ENCODE measurements around the gene CYP4F3.

DNA sequence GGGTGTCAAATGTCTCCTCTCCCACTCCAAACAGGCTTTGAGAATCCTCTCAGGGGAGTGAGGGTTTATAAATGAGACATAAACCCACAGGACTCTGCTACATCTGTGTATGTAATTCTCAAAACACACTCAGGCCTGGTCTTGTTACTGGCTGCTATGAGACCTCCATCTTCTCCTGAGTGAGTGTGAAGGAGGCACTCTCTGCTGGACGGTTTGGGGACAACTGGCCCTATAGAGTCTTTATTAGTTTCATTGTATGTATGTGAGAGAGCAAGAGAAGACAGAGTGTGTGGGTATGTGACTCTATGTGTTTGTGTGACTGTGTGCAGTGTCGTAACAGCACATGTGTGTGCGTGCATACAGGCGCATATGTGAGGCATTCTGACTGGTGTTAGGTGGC, 22.6 kb downstream of the CYP4F3 start:
- TF ChIP-seq FOXM1 (IDR thresholded peaks at IDR 0.05; ENCODE audit: borderline replicate concordance) (no peak), SP1 (IDR thresholded peaks at IDR 0.05) (no peak), LEF1 (IDR thresholded peaks at IDR 0.05; ENCODE audit: borderline replicate concordance) (no peak), TARDBP (IDR thresholded peaks at IDR 0.05) (no peak), NFRKB (IDR thresholded peaks at IDR 0.05) (no peak), BHLHE40 (IDR thresholded peaks at IDR 0.05; ENCODE audit: borderline replicate concordance) (no peak), CTBP1 (IDR thresholded peaks at IDR 0.05; ENCODE audit: borderline replicate concordance) (no peak), FOXA1 (IDR thresholded peaks at IDR 0.05) (no peak)
- TF ChIP-seq, protein P1, sequence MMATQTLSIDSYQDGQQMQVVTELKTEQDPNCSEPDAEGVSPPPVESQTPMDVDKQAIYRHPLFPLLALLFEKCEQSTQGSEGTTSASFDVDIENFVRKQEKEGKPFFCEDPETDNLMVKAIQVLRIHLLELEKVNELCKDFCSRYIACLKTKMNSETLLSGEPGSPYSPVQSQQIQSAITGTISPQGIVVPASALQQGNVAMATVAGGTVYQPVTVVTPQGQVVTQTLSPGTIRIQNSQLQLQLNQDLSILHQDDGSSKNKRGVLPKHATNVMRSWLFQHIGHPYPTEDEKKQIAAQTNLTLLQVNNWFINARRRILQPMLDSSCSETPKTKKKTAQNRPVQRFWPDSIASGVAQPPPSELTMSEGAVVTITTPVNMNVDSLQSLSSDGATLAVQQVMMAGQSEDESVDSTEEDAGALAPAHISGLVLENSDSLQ (IDR thresholded peaks at IDR 0.05), result no peak

All from HEK293T (cell line).